H9 (cell line): ENCODE data around the gene TNFRSF19. TPM values are rescaled to one million over a fixed set of nuclear protein-coding genes. Genes with fewer than 3 reads are reported as not detected.

Experiments used
- DNase-seq: peaks from one replicate; pipeline ENCODE4 v3.0.0-alpha.2; 2017
- H2AFZ ChIP-seq: one replicate; pipeline ENCODE4 v1.6.1; 2013; ENCODE audit warnings: mild to moderate bottlenecking, low read length, control low read depth, moderate library complexity
- H2AK5ac ChIP-seq: 2 replicates; pipeline ENCODE4 v1.6.1; 2013; ENCODE audit warnings: low read length, control low read depth, mixed read lengths; ENCODE audit not compliant: insufficient read length
- H2BK120ac ChIP-seq: one replicate; pipeline ENCODE4 v1.6.1; 2013; ENCODE audit warnings: low read depth, mild to moderate bottlenecking, low read length, control low read depth, inconsistent platforms; ENCODE audit not compliant: poor library complexity, severe bottlenecking
- H2BK12ac ChIP-seq: 2 replicates; pipeline ENCODE4 v1.6.1; 2013; ENCODE audit warnings: low read length, control low read depth, mixed read lengths, low read depth; ENCODE audit not compliant: insufficient read length
- H2BK15ac ChIP-seq: 2 replicates; pipeline ENCODE4 v1.6.1; 2013; ENCODE audit warnings: low read depth, low read length, control low read depth
- H2BK20ac ChIP-seq: one replicate; pipeline ENCODE4 v1.6.1; 2013; ENCODE audit warnings: low read depth, mild to moderate bottlenecking, low read length, control low read depth, inconsistent platforms; ENCODE audit not compliant: poor library complexity, severe bottlenecking
- H2BK5ac ChIP-seq: 2 replicates; pipeline ENCODE4 v1.6.1; 2013; ENCODE audit warnings: low read length, control low read depth, mixed read lengths; ENCODE audit not compliant: insufficient read length
- H3K14ac ChIP-seq: 2 replicates; pipeline ENCODE4 v1.6.1; 2013; ENCODE audit warnings: low read length, control low read depth; ENCODE audit not compliant: insufficient read depth
- H3K18ac ChIP-seq: 2 replicates; pipeline ENCODE4 v1.6.1; 2013; ENCODE audit warnings: low read depth, mild to moderate bottlenecking, mixed read lengths, low read length, control low read depth; ENCODE audit not compliant: insufficient read length
- H3K23ac ChIP-seq: 2 replicates; pipeline ENCODE4 v1.6.1; 2013; ENCODE audit warnings: low read length, control low read depth, mixed read lengths, low read depth; ENCODE audit not compliant: insufficient read length
- H3K23me2 ChIP-seq: 2 replicates; pipeline ENCODE4 v1.6.1; 2013; ENCODE audit warnings: low read depth, mild to moderate bottlenecking, mixed read lengths, low read length, control low read depth; ENCODE audit not compliant: insufficient read length, poor library complexity, severe bottlenecking
- H3K27ac ChIP-seq: 2 replicates; pipeline ENCODE4 v1.5.1; 2013; ENCODE audit warnings: low read length, control low read depth, mixed read lengths, low read depth; ENCODE audit not compliant: insufficient read length
- H3K27me3 ChIP-seq: 2 replicates; pipeline ENCODE4 v1.6.1; 2013; ENCODE audit warnings: low read length, control low read depth, inconsistent platforms; ENCODE audit not compliant: insufficient read depth
- H3K4ac ChIP-seq: 2 replicates; pipeline ENCODE4 v1.6.1; 2013; ENCODE audit warnings: low read depth, mild to moderate bottlenecking, control low read depth, inconsistent platforms, low read length, moderate library complexity
- H3K4me1 ChIP-seq: 2 replicates; pipeline ENCODE4 v1.6.1; 2013; ENCODE audit warnings: low read length, control low read depth, inconsistent platforms; ENCODE audit not compliant: insufficient read depth
- H3K4me2 ChIP-seq: 2 replicates; pipeline ENCODE4 v1.6.1; 2013; ENCODE audit warnings: low read length, control low read depth, mixed read lengths; ENCODE audit not compliant: insufficient read length, insufficient read depth
- H3K56ac ChIP-seq: 2 replicates; pipeline ENCODE4 v1.6.1; 2013; ENCODE audit warnings: low read depth, mild to moderate bottlenecking, mixed read lengths, low read length, control low read depth; ENCODE audit not compliant: insufficient read length
- H3K79me1 ChIP-seq: 2 replicates; pipeline ENCODE4 v1.6.1; 2013; ENCODE audit warnings: low read depth, mild to moderate bottlenecking, moderate library complexity, low read length, control low read depth, inconsistent platforms; ENCODE audit not compliant: insufficient read depth, poor library complexity, severe bottlenecking
- H3K79me2 ChIP-seq: 2 replicates; pipeline ENCODE4 v1.6.1; 2013; ENCODE audit warnings: low read length, control low read depth, inconsistent platforms; ENCODE audit not compliant: insufficient read depth
- H3K9ac ChIP-seq: 2 replicates; pipeline ENCODE4 v1.6.1; 2013; ENCODE audit warnings: low read length, control low read depth, mixed read lengths; ENCODE audit not compliant: insufficient read length; ENCODE audit errors: extremely low read depth
- H3K9me3 ChIP-seq: one replicate; pipeline ENCODE4 v1.6.1; 2013; ENCODE audit warnings: low read depth, low read length, inconsistent platforms; ENCODE audit not compliant: control insufficient read depth
- H3T11ph ChIP-seq: one replicate; pipeline ENCODE4 v1.6.1; 2013; ENCODE audit warnings: mild to moderate bottlenecking, low read length, control low read depth, inconsistent platforms
- H4K20me1 ChIP-seq: one replicate; pipeline ENCODE4 v1.6.1; 2013; ENCODE audit not compliant: control insufficient read depth, insufficient read length, insufficient read depth
- H4K5ac ChIP-seq: 2 replicates; pipeline ENCODE4 v1.6.1; 2013; ENCODE audit warnings: low read depth, mild to moderate bottlenecking, mixed read lengths, low read length, control low read depth; ENCODE audit not compliant: insufficient read length
- H4K8ac ChIP-seq: replicated peaks from 2 replicates; pipeline ENCODE4 v1.6.1; 2013; ENCODE audit warnings: low read length, control low read depth, mixed read lengths, low read depth; ENCODE audit not compliant: insufficient read length
- H4K91ac ChIP-seq: 2 replicates; pipeline ENCODE4 v1.6.1; 2013; ENCODE audit warnings: low read depth, mild to moderate bottlenecking, moderate library complexity, mixed read lengths, low read length, control low read depth; ENCODE audit not compliant: insufficient read length
- H3K27ac Mint-ChIP-seq, 3 experiments: 2 replicates in 2 of 3; 3 replicates in 1 of 3; pipeline ENCODE4 v1.8.0; 2020 to 2021; ENCODE audit warnings: mixed read lengths in 3 of 3, mild to moderate bottlenecking in 1 of 3, moderate library complexity in 1 of 3
- H3K27me3 Mint-ChIP-seq: 2 replicates; pipeline ENCODE4 v1.8.0; 2021; ENCODE audit warnings: low read depth, mild to moderate bottlenecking, moderate library complexity, mixed read lengths
- H3K36me3 Mint-ChIP-seq, 3 experiments: 2 replicates in 2 of 3; 3 replicates in 1 of 3; pipeline ENCODE4 v1.8.0; 2020 to 2021; ENCODE audit warnings: low read depth in 3 of 3, mixed read lengths in 3 of 3; ENCODE audit not compliant: insufficient read depth in 1 of 3
- H3K4me1 Mint-ChIP-seq, 2 experiments: 2 replicates each; pipeline ENCODE4 v1.8.0; 2020; ENCODE audit warnings: mixed read lengths in 2 of 2
- H3K4me3 Mint-ChIP-seq, 2 experiments: 2 replicates in 1 of 2; 3 replicates in 1 of 2; pipeline ENCODE4 v1.8.0; 2020 to 2021; ENCODE audit warnings: mild to moderate bottlenecking in 2 of 2, mixed read lengths in 2 of 2, moderate library complexity in 1 of 2
- H3K9me3 Mint-ChIP-seq, 2 experiments: 2 replicates in 1 of 2; 3 replicates in 1 of 2; pipeline ENCODE4 v1.8.0; 2020; ENCODE audit warnings: mild to moderate bottlenecking in 2 of 2, mixed read lengths in 2 of 2, moderate library complexity in 1 of 2
- WGBS: extraction: QIAGEN DNeasy Blood & Tissue Kit; methylation state at CpG from one replicate; pipeline ENCODE4 v1.1.7; 2013; ENCODE audit warnings: missing lambda C conversion rate, low lambda C conversion rate, mixed read lengths; ENCODE audit not compliant: insufficient read length; ENCODE audit errors: extremely low coverage; 5-methylcytosine and 5-hydroxymethylcytosine counted together
- total RNA-seq: library from RNA; stranded (reverse); gene quantifications from 2 replicates; pipeline ENCODE4 v1.2.1, GENCODE V29; 2021
- TF ChIP-seq, protein P1 (sequence below): fragments of 200-600 bp; sonication (generic); conservative IDR thresholded peaks from 3 replicates; pipeline ENCODE4 v1.8.0; 2021; ENCODE audit warnings: antibody characterized with exemption, mild to moderate bottlenecking

TNFRSF19 gene
- total RNA-seq, 1 experiment from 2014 or later = 2.7 TPM

DNA sequence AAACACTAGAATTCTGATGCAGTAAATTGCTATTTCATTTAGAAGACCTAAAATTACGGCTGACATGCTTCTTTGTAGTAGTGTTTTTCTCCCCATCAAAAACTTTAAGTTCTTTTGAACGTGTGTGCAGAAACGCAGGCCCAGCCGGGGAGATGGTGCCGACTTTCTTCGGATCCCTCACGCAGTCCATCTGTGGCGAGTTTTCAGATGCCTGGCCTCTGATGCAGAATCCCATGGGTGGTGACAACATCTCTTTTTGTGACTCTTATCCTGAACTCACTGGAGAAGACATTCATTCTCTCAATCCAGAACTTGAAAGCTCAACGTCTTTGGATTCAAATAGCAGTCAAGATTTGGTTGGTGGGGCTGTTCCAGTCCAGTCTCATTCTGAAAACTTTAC, 98.3 kb downstream of the TNFRSF19 start:
- WGBS = no CpG with 5 or more reads among the region's 9 CpGs
- no peak overlapping the region for H2BK20ac ChIP-seq
- H3K9ac ChIP-seq = no peak overlapping the region
- Mint-ChIP-seq H3K27ac (no peak overlapping the region), H3K27me3 (no peaks in the 10 kb centered on the region; the same call in 1 of the 2 replicates), H3K4me1 (peaks cover 4 to 5% of the 10 kb centered on the region in 2 experiments), H3K9me3 (no peaks in the 10 kb centered on the region), H3K4me3 (no peak overlapping the region), H3K36me3 (no peaks in the 10 kb centered on the region)
- no peak overlapping the region for H3K56ac ChIP-seq
- H3K27me3 ChIP-seq = no peaks in the 10 kb centered on the region
- no peak overlapping the region for H3T11ph ChIP-seq
- H3K23me2 ChIP-seq = no peaks in the 10 kb centered on the region
- H4K91ac ChIP-seq = no peak overlapping the region
- H4K8ac ChIP-seq = no peak overlapping the region
- no peak overlapping the region for H2AK5ac ChIP-seq
- H4K5ac ChIP-seq = no peak overlapping the region
- no peaks in the 10 kb centered on the region for H4K20me1 ChIP-seq
- no peak overlapping the region for H3K27ac ChIP-seq
- TF ChIP-seq, protein P1, sequence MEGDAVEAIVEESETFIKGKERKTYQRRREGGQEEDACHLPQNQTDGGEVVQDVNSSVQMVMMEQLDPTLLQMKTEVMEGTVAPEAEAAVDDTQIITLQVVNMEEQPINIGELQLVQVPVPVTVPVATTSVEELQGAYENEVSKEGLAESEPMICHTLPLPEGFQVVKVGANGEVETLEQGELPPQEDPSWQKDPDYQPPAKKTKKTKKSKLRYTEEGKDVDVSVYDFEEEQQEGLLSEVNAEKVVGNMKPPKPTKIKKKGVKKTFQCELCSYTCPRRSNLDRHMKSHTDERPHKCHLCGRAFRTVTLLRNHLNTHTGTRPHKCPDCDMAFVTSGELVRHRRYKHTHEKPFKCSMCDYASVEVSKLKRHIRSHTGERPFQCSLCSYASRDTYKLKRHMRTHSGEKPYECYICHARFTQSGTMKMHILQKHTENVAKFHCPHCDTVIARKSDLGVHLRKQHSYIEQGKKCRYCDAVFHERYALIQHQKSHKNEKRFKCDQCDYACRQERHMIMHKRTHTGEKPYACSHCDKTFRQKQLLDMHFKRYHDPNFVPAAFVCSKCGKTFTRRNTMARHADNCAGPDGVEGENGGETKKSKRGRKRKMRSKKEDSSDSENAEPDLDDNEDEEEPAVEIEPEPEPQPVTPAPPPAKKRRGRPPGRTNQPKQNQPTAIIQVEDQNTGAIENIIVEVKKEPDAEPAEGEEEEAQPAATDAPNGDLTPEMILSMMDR = no peak
- no peaks in the 10 kb centered on the region for H3K79me2 ChIP-seq
- no peak overlapping the region for H2BK120ac ChIP-seq
- H3K4me2 ChIP-seq = no peak overlapping the region
- H3K18ac ChIP-seq = no peak overlapping the region
- H3K4ac ChIP-seq = no peak overlapping the region
- H3K9me3 ChIP-seq = no peaks in the 10 kb centered on the region
- no peak overlapping the region for H3K14ac ChIP-seq
- no peak overlapping the region for H3K23ac ChIP-seq
- DNase-seq = no peak
- no peak overlapping the region for H2BK5ac ChIP-seq
- no peaks in the 10 kb centered on the region for H3K79me1 ChIP-seq
- no peak overlapping the region for H2AFZ ChIP-seq
- no peak overlapping the region for H2BK12ac ChIP-seq
- no peak overlapping the region for H2BK15ac ChIP-seq
- H3K4me1 ChIP-seq = 0 out of 2 replicates have a peak, but pooled peaks cover 2% of the 10 kb centered on the region
